Kidney capillary endothelial cell (primary cell): Measurements from ENCODE around the gene TSPAN14.

Experiments
- DNase-seq: peaks from one replicate; pipeline ENCODE4 v3.0.0-alpha.2; 2018; ENCODE audit warnings: low spot score

TSPAN14 gene

DNA sequence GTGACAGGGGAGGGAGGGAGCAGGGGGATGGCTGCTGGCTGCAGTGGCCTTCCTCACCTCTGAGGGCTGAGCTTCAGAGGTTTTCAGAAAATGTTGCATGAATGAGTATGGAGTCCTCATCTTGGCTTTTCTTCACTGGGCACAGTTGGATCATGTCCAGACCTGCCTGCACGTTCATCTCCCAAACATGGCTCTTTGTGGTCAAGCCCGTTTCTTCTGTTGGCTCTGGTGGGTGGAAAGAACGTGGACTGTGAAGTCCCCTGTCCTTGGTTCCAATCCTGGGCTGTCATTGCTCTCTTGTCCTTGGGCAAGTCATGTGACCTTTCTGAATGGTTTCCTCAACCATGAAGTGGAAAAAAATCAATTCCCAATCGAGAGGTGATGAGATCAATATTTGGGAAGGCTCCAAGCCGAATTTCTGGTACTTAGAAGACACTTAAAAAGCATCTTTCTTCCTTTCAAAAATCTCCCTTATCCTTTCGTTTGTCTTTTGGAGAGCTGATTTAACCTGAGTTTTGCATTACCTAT is 34.5 kb downstream of the TSPAN14 start:
- DNase-seq = no peak

DNA sequence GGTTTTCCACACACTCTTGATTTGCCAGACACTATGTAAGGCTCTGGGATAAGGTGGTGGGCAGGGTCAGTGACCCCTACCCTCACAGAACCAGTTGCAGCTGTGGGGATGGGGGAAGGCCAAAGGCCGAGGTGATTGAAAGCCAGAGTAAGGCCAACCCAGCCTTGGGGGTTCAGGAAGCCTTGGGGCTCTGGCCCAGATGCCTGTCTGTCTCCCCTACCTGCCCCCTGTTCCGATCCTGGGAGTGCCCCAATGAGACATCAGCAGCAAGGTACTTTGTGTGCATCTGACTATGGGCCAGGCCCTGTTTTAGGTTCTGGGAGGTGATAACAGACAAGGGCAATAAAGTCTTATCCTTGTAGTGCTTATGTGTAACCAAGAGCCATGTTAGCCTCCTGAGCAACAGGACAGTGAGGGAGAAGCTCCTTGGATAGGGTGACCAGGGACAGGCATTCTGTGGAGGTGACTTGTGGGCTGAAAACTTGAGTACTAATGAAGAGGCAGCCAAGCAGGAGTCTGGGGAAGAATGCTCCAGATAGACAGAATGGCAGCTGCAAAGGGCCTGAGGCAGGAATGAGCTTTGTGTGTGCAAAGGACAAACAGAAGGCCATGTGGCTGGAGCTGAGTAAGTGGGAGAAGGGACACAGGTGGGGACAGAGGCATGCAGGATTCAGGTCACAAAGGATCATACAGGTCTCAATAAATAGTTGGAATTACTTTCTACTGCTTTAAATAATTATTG is 35.4 kb downstream of the TSPAN14 start:
- DNase-seq = no peak

DNA sequence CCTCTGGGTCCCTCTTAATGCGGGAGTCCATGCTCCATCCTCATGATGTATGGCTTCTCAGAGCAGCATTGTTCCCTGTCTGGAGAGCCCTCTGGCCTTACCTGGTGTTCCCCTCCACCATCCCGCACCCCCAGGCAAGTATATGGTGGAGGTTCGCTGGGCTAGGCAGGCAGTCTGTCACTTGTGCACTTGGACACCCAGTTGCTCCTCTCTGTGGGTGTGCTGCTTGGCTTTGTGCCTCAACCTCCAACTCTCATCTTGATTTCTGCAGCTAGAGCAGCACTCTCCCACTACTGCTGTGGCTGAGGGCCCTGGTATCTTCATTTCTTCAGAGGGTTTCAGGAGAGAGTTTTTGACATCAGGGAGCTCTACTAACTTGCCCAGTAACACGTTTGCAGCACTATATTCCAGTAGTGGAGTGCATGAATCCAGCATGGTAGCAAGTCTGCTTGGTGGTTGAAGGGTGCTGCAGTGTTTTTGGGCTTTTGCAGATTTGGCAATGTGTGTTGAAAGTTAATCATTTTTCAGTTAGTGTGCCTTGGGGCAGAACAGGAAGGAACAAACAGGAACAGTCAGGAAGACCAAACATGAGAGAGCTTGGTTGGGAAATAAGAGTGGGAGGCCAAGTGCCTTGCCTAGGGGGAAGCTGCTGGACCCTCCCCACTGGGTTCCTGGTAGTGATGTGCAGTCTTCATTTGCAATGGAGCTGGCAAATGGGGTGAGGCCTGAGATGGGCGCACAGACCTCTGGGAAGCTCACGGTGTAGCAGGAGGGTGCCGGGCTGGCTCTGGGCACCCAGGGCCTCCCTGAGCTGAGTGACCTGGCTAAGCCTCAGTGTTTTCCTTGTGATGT is 37.4 kb downstream of the TSPAN14 start:
- no peak for DNase-seq

DNA sequence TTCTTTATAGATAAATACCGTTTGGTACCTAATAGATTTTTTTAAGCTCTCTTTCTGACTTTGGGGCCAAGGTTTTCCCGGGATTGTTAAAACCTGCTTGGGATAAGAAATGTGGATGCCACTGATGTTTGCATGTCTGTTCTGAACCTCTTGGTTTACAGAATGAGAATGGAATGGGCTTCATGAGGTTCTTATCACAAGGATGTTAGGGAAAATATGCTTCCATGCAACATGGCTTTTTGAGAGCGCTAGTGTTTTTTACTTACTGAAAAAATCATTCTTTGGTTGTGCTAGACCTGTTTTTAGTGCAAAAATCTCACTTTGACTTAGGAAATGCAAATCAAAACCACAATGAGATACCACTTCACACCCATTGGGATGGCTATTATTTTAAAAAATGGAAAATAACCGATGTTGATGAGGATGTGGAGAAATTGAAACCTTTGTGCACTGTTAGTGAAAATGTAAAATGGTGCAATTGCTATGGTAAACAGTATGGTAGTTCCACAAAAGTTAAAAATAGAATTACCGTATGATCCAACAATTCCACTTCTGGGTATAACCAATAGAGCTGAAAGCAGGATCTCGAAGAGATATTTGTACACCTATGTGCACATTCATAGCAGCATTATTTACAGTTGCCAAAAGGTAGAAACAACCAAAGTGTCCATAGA is 38.9 kb downstream of the TSPAN14 start:
- no peak for DNase-seq

DNA sequence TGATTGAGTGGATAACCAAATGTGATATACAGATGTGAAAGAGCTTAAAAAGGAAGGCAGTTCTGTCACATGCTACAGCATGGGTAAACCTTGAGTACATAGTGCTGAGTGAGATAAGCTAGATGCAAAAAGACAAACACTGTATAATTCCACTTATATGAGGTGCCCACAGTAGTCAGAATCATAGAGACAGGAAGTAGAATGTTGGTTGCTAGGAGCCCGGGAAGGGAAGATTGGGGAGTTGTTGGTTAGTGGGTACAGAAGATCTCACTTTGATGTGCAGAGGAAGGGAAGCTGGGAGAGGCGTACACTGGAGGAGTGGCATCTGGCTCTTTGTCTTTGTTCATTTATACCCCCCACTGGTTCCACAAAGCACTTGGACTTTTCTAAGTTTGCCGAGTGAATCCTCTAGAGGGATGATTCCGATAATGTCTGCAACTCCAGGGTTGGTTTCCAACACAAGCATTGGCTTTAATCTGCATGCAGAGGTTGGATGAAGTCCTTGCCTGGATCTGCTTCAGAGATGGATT is 39.5 kb downstream of the TSPAN14 start:
- DNase-seq = no peak

DNA sequence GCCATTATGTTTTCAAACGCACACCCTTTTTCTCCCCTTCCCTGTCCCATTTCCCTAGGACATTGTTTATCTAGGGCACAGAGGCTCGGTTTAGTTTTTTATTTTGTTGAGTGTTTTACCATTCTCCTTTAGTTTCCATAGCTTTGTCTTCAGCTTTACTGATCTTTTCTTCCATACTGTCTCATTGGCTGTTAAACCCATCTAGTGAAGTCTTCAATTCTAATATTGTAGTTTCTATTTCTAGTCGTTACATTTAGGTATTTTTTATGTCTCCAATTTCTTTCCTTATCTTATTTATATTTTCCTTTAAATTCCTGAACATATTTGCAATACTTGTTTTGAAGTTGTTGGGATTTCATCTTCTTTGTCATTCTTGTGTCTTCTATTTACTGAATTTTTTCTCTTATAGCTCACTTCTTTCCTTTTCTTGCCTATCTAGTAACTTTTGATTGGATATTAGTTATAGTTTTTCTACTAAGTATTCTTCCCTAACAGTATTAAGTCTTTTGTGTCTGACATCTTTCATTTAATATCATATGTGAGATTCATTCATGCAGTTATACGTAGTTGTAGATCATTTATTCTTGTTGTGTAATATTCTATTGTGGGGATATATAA is 42.6 kb downstream of the TSPAN14 start:
- DNase-seq = no peak

DNA sequence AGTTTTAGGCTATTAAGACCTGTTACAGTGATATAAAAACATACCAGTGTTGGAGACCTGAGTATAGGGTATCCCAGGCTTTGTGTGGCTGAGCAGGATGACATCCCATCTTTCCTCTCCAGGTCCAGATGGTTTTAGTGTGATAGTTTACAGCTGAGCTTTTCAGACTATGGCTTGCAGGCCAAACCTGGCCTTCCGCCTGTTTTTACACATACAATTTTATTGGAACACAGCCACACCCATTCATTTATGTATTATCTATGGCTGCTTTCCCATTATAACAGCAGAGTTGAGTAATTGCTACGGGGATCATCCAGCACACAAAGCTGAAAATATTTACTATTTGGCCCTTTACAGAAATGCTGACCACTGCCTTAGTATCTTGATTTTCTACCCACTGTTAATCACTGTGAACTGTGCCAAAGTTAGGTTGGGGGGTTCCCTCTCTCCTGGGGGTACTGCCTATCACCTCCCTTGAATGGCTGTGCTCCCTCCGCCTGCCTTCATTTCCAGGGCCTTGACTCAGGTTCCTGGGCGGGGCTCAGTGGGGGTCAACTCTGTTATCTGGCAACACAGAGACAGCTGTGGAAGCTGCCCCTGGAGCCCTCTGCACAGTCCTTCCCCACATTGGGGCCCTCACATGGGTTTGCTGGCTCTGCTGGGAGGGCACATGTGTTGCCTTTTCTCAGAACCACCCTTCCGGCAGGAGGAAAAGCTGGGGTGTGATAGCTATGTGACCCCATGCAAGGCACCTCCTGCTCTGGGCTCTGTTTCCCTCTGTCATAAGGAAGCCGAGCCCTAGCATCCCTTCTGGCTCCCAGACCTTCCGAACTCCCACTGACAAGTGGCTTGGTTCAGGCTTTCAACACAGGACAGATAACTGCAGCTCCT is 43.3 kb downstream of the TSPAN14 start:
- DNase-seq = peak; percentile 48

DNA sequence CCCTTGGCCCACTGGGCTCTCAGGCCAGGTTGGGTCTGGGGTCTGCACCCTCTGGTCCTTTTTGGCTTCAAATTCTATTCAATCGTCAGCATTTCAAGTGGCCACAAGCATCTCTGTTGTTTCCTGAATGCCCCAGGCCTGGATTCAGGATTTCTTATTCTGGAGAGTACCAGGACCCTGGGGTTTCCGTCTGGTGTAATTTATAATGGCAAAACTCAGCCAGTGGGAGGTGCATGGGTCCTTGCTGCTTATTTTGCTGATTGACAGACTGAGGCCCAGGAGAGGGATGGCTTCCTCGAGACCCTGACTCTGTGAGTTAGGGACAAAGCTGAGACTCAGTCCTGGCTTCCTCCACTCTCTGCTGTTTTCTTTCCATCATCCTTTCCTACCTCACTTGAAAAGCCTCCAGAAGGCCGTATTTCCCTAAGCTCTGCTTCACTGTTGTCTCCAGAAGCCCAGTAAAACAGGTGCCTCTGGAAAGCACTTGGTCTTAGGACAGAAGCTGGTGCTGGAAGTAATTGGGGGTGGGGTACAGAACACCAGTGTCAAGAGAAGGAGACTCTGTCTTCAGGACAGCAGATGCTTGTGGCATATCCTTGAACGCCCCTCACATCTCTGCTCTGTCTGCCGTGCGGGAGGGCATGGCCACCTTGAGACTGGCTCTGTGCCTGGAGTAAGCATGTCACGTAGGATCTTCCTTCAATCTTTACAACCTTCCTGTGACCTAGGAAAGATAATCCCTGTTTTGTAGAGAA is 44.1 kb downstream of the TSPAN14 start:
- DNase-seq = no peak

DNA sequence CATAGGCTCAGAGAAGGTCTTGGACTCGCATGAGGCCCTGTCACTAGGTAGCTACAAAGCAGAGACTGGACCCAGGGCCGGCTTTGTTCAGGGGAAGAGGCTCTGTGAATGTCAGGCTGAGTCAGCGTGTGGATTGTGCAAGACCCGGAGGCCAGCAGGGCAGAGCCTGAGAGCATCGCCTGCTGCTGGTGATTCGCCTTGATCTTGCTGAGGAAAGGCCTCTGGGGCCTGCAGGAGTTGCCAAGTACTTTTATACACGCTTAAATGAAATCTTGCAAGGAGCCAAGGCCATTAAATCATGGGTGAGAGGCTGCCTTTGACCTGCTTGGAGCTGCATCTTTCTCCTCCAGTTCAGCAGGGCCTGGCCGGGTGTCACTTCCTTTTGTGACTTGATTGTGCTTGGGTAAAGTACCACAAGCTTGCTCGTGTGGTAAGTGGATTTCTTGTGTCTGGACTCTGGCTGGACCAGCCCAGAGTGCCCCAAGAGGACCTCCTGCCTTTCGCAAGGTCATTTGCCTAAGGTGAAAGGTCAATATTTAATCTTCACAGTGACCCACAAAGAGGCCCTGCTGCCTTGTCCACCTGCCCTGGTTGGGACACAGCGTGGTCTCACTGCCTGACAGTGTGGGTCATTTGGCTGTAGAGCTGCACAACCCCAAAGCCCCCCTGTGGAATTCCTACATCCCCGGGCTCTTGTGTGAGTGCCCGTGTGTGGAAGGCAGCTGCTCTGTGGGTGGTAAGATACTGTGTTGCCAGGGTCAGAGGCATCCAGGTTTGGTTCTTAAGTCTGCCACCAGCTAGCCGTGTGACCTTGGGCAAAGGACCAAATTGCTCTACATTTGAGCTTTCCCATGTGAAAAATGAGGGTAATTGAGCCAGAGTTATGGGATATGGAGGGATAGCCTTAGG is 45.0 kb downstream of the TSPAN14 start:
- peak; percentile 91 for DNase-seq

DNA sequence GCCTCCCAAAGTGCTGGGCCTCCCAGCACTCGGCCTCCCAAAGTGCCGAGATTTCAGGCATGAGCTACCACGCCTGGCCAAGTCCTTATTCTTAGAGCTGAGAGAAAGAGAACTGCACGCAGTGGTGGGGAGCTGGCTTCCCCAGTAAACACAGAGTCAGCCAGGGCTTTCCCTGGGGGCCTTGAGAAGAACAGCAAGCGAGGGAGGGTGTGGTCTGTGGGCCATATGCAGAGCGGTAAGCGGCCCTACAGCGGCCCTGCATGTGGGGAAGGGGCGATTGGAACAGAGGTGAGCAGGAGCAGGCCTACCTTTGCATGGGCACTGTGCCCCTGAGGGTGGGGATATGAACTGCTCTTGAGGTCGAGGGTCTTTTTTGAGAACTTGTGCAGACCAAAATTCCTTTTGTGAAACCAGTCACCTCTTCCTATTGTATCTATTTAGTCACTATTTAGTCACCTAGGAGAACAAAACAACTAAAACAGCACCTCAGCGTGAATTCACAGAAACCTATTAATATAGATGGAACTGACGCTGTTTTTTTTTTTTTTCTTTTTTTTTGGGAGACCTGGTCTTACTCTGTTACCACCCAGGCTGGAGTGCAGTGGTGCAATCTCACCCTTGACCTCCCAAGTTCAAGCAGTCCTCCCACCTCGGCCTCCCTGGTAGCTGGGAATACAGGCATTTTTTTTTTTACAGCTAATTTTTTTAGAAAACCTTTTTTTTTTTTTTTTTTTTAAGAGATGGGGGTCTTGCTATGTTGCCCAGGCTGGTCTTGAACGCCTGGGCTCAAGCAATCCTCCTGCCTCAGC is 46.7 kb downstream of the TSPAN14 start:
- DNase-seq = peak; percentile 69

DNA sequence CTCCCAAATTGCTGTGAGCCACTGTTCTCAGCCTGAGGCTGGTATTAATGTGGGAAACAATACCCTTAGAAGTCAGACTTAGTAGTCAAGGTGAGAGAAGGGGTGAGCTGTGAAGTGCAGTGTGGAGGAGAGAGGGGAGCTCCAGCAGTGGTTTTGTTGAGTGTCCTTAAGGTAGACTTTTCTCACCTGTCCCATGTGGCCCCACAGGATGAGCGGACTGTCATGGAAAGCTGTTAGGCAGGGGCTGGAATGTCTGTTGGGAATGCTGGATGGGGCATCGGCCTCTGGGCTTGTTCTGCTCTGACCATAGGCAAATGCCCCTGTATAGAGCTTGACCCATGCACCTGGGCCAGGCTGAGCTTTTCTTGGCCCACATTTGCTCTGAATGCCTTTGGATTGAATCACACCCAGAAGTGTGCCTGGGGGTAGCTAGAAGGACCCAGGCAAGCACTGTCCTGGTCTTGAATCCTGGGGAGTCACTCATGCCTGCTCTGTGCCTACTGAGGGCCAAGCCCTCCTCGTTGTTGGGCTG is 47.3 kb downstream of the TSPAN14 start:
- DNase-seq = no peak

DNA sequence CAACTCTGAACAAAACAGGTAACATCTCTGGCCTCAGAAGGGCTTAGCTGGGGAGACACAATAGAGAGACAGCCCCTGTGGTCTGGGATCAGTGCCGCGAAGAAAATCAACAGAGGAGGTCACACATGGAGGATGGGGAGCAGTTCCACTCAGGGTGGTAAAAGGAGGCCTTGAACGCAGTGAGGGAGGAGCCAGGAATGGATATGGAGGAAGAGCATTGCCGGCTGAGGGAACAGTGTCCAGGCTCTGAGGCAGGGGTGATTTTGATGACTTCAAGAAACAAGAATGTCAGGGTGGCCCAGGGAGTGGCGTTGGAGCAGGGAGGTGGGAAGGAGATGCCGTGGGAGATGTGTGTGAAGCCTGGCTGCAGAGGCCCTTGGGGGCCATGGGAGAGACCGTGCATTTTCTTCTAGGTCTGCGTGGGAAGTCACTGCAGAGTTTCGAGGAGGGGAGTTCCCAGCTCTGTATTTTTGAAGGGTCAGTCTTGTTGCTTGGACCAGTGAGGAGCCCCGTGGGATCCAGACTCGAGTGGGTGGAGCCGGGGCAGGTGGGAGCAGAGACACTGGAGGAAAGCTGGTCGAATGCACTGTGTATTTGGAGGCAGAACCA is 47.9 kb downstream of the TSPAN14 start:
- DNase-seq = no peak

DNA sequence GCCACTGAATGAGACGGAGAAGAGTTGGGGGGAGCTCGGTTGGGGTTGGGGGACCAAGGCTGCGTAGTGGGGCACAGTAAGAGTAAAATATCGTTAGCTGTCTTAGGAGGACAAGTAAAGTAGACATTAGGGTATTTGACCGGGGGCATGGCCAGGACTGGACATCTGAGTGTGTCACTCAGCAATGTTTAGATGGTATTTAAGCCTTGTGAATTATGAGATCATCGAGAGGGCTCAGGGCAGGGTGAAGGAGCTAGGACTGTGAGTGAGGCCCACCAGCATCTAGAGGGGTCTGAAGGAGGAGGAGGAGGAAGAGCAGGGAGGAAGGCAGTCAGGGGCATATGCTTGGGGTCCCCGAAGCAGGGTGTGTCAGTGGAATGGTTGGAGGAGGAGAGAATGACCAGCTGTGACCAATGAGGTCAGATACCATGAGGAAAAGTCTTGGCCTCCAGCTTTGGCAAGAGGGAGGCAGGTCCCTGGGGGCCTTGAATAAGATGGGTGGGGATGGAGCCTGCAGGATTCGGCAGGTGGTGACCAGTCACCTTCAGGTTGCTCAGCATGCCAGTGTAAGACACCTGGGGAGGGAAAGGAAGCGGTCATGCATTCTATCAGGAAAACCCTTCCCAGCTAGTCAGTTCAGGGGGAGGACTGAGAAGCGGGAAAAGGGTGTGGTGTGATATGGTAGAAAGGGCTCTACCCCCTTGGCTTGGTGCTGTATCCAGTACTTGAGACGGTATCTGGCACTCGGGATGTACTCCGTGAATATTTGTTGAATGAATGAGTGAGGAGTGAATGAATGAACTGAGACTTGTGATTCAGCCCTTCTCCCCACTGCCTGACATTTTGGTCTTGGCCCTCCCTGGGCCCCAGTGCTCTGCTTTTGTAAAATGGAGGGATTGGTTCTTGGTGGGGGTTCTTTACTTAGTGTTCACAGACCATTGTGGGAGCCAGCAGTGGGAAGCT is 48.8 kb downstream of the TSPAN14 start:
- no peak for DNase-seq

DNA sequence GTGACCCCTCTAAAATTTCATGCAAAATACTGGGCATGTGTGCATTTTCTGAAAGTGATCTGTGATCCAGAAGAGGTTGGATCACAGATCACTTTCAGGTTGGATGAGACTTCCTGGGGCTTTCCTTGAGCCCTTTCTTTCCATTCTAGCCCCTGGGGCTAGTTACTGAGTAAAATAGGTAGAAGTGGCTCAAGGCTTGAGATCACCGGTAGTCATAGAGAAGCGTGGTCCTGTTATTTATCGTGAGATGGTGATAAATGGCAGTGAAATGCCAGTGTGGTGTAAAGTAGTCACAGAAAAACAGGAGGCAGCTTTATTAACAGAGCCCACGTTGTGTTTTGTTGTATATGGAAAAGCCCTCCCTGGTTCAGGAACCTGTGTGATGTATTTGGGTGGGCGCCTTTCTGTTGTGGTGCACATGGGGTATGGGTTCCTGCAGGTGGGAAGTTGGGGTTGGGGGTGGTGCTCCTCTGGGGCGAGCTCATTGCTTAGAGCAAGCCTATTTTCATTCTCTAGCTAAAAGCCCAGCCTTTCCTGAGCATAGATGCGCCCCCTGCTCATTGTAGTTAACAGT is 49.6 kb downstream of the TSPAN14 start:
- DNase-seq = no peak

DNA sequence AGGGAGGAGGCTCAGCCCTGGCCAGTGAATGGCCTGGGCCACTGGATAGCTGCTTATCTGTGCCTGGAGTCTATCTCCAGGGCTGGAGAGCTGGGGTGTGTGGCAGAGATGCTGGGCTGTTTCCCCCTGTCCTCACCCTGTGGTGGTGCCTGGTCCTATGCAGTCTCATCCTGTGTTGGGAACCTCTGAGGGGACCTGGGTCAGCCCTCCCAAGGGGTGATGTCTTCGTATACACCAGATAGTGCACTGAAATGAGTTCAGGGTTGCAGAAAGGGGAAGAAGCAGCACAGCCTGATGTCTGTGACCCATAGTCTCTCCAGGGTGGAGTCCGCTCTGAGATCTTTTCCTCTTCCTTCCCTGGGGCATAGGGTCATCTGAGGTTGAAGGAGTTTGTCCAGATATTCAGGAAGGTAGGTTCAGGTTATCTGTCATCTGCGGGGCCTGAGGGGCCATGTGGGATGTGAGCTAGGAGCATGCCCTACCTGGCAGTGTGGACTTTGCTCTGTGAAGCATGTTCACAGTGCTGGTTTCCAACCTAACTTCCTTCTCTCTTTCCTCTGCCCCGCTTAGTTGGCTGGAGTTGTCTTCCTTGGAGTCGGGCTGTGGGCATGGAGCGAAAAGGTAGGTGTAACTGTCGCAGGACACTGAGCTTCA is 50.2 kb downstream of the TSPAN14 start:
- DNase-seq = no peak
